Panc1 (cell line): ENCODE measurements around the gene MTHFSD. TPM values are rescaled to one million over a fixed set of nuclear protein-coding genes. Genes with fewer than 3 reads are reported as not detected.

ENCODE experiments used
- ATAC-seq: fragments of 200-7000 bp; cut with Tn5 transposase; 2 replicates; pipeline ENCODE4 v1.9.1; 2020; ENCODE audit warnings: mild to moderate bottlenecking, moderate library complexity
- BruUV-seq: library from RNA; stranded (reverse); fragments of 400-500 nt; replicated peaks from 2 replicates; lab custom pipeline; 2021; lab: Mats Ljungman, UMichigan
- CTCF ChIA-PET: fragments of 300-600 bp; sonication (Branson Sonifier 250); formaldehyde crosslinking; loops from one replicate; lab custom pipeline; 2022; ENCODE audit warnings: antibody characterized with exemption; lab: Charles Lee
- POLR2A ChIA-PET: fragments of 300-600 bp; sonication (Branson Sonifier 250); formaldehyde crosslinking; loops from one replicate; lab custom pipeline; 2022; ENCODE audit warnings: antibody characterized with exemption; lab: Charles Lee
- DNase-seq: peaks from one replicate; pipeline ENCODE4 v3.0.0-alpha.2; 2010; ENCODE audit warnings: low read depth, low spot score
- H3K27ac ChIP-seq: 2 replicates; pipeline ENCODE4 v1.5.1; 2011; ENCODE audit warnings: mild to moderate bottlenecking, low read length, inconsistent platforms
- H3K27me3 ChIP-seq: fragments of 200-500 bp; sonication (Bioruptor generic); 2 replicates; pipeline ENCODE4 v1.6.0; 2014; ENCODE audit warnings: low read length, inconsistent platforms; ENCODE audit not compliant: control insufficient read depth, insufficient read depth
- H3K36me3 ChIP-seq: fragments of 200-500 bp; sonication (Bioruptor generic); 2 replicates; pipeline ENCODE4 v1.5.1; 2014; ENCODE audit warnings: inconsistent platforms, mild to moderate bottlenecking, low read length, moderate library complexity; ENCODE audit not compliant: control insufficient read depth, insufficient read depth
- H3K4me1 ChIP-seq: 2 replicates; pipeline ENCODE4 v1.5.1; 2011; ENCODE audit warnings: inconsistent platforms, mild to moderate bottlenecking, low read length, moderate library complexity; ENCODE audit not compliant: control insufficient read depth, insufficient read depth
- H3K4me3 ChIP-seq, 2 experiments: 2 replicates each; pipeline ENCODE4 v1.5.1; 2011 to 2012; ENCODE audit warnings: low read depth in 2 of 2, low read length in 2 of 2, mild to moderate bottlenecking in 2 of 2, inconsistent platforms in 1 of 2, moderate library complexity in 1 of 2
- H3K9me3 ChIP-seq: fragments of 200-500 bp; sonication (Bioruptor generic); 2 replicates; pipeline ENCODE4 v1.5.1; 2014; ENCODE audit warnings: low read depth, mild to moderate bottlenecking, inconsistent platforms, low read length, moderate library complexity; ENCODE audit not compliant: control insufficient read depth, insufficient read depth
- CTCF ChIP-seq: fragments of 450-650 bp; IDR thresholded peaks from 2 replicates; pipeline ENCODE4 v1.5.1; 2017; ENCODE audit warnings: mild to moderate bottlenecking
- POLR2AphosphoS5 ChIP-seq: IDR thresholded peaks from 2 replicates; pipeline ENCODE4 v1.6.1; 2012; ENCODE audit warnings: mild to moderate bottlenecking, low read depth, low read length, moderate library complexity
- REST ChIP-seq, 2 experiments: IDR thresholded peaks; 2 replicates each; pipeline ENCODE4 v1.6.1; 2011 to 2012; ENCODE audit warnings: low read depth in 2 of 2, control low read depth in 1 of 2, low read length in 1 of 2, mild to moderate bottlenecking in 1 of 2, moderate library complexity in 1 of 2; ENCODE audit not compliant: insufficient read depth in 1 of 2
- SIN3A ChIP-seq: IDR thresholded peaks from 2 replicates; pipeline ENCODE4 v1.6.1; 2012; ENCODE audit warnings: low read depth, mild to moderate bottlenecking, low read length, moderate library complexity, borderline replicate concordance; ENCODE audit not compliant: insufficient read depth
- TCF7L2 ChIP-seq: IDR thresholded peaks from 2 replicates; pipeline ENCODE4 v1.6.1; 2011; ENCODE audit warnings: mild to moderate bottlenecking, low read depth, low read length, inconsistent platforms
- in situ Hi-C: cut with HindIII; loops from 2 replicates; pipeline ENCODE4 v1.10.0; 2016; ENCODE audit warnings: low sequenced_read_pairs, low pct_unique_long_range_greater_than_20kb
- intact Hi-C: fragments of 100-400 bp; cut with micrococcal nuclease; formaldehyde crosslinking; loops from one replicate; pipeline ENCODE4 v1.10.0; 2022; ENCODE audit not compliant: unreplicated experiment
- total RNA-seq: library from RNA; stranded (reverse); gene quantifications from one replicate; pipeline ENCODE4 v1.2.1, GENCODE V29; 2021; ENCODE audit not compliant: unreplicated experiment

The MTHFSD gene
- total RNA-seq, 1 experiment from 2014 or later, result 16.5 TPM

- H3K9me3 ChIP-seq, result no peaks in the 10 kb centered on the region
- no peak for TF ChIP-seq CTCF
- TF ChIP-seq TCF7L2, result no peak
- TF ChIP-seq SIN3A, result no peak
- no peak for TF ChIP-seq REST (IDR thresholded peaks at IDR 0.05; ENCODE audit: insufficient read depth in 1 of 2, low read depth in 2 of 2, low read length in 1 of 2)
- no peak for TF ChIP-seq POLR2AphosphoS5
- H3K27ac ChIP-seq, result no peak overlapping the region
- DNase-seq (no peak), ATAC-seq (no peak)
- BruUV-seq, result no TSS peak
- H3K4me3 ChIP-seq, result no peak overlapping the region
- POLR2A ChIA-PET, result no interaction called here
- CTCF ChIA-PET, result no interaction called here
- no peaks in the 10 kb centered on the region for H3K36me3 ChIP-seq
- in situ Hi-C loops, result no loop called here
- no peaks in the 10 kb centered on the region for H3K4me1 ChIP-seq
- intact Hi-C loops, result no loop called here
- no peaks in the 10 kb centered on the region for H3K27me3 ChIP-seq
Measured at GRCh38 chr16:86527366-86527765, 27.7 kb downstream of the MTHFSD start.

GRCh38 chr16:86525696-86526095 is 29.3 kb downstream of the MTHFSD start:
- Histone ChIP-seq H3K4me1 (no peaks in the 10 kb centered on the region), H3K9me3 (no peaks in the 10 kb centered on the region), H3K27ac (no peak overlapping the region), H3K27me3 (no peaks in the 10 kb centered on the region), H3K4me3 (no peak overlapping the region), H3K36me3 (no peaks in the 10 kb centered on the region)
- no TSS peak for BruUV-seq
- no peak for DNase-seq
- ChIA-PET POLR2A (interaction anchor here (0.6 kb wide), 1 partner anchor 33 kb away, joined by 3 read pairs; no protein-coding TSS in a partner anchor), CTCF (no interaction called here)
- intact Hi-C loops (no loop called here), in situ Hi-C loops (no loop called here)
- ATAC-seq, result no peak
- no peak for TF ChIP-seq CTCF
- no peak for TF ChIP-seq SIN3A
- no peak for TF ChIP-seq POLR2AphosphoS5
- no peak for TF ChIP-seq TCF7L2
- TF ChIP-seq REST (IDR thresholded peaks at IDR 0.05; ENCODE audit: insufficient read depth in 1 of 2, low read depth in 2 of 2, low read length in 1 of 2), result no peak
